Stomach (tissue), 4 donors: ENCODE data around the gene GBA3.

Source experiments
- CTCF ChIP-seq, 7 experiments: fragments of 450-650 bp in 4 of 7; fragments of 200-600 bp in 3 of 7; sonication (generic) in 3 of 7; IDR thresholded peaks; one replicate each; pipeline ENCODE4 v1.5.1; 2016 to 2019; ENCODE audit warnings: antibody characterized with exemption in 7 of 7, control low read depth in 2 of 7, mild to moderate bottlenecking in 1 of 7
- EP300 ChIP-seq: sonication (generic); formaldehyde crosslinking; IDR thresholded peaks from one replicate; pipeline ENCODE4 v1.6.1; 2017; ENCODE audit warnings: antibody characterized with exemption
- POLR2A ChIP-seq, 4 donors: fragments of 450-650 bp; IDR thresholded peaks; one replicate each; pipeline ENCODE4 v1.6.1; 2016; ENCODE audit warnings: antibody characterized with exemption in 4 of 4, control low read depth in 2 of 4, mild to moderate bottlenecking in 1 of 4, moderate library complexity in 1 of 4
- POLR2AphosphoS5 ChIP-seq, 3 donors: sonication (generic); formaldehyde crosslinking; IDR thresholded peaks; one replicate each; pipeline ENCODE4 v1.6.1; 2016; ENCODE audit warnings: antibody characterized with exemption in 3 of 3

- TF ChIP-seq CTCF (IDR thresholded peaks at IDR 0.05): no peak
- TF ChIP-seq POLR2AphosphoS5 (IDR thresholded peaks at IDR 0.05): no peak
- no peak for TF ChIP-seq POLR2A (IDR thresholded peaks at IDR 0.05)
- TF ChIP-seq EP300: no peak
Observed at GRCh38 chr4:22653752-22654151, 39.0 kb upstream of the GBA3 start.
